ENCODE measurements around the gene LAMA5. TPM values are rescaled to one million over a fixed set of nuclear protein-coding genes. Genes with fewer than 3 reads are reported as not detected.
A peak's percentile ranks its signal among the peaks of the same experiment; 100 is the strongest.

The LAMA5 gene
- polyA plus RNA-seq, 2 of the 4 experiments (the other 2 are of a cell fraction), result 20.4 to 196 TPM

GRCh38 chr20:62287759-62288534 is 79.2 kb downstream of the LAMA5 start:
- Histone ChIP-seq H3K4me1 (no peaks in the 10 kb centered on the region), H3K27ac (no peak overlapping the region), H3K4me3 (no peak overlapping the region), H3K9me3 (no peaks in the 10 kb centered on the region), H3K4me2 (no peak overlapping the region)
- DNase-seq (ENCODE audit: low read depth in 1 of 2, low spot score in 1 of 2) (no peak), ATAC-seq (no peak), FAIRE-seq (no peak)
- CTCF ChIA-PET, result no interaction called here
- WGBS (ENCODE audit: missing lambda C conversion rate), result 87% methylated on average over 11 of the region's 12 CpGs
- POLR2A ChIA-PET, result no interaction called here
- TF ChIP-seq ATOH8 (CRISPR knock-in tag; IDR thresholded peaks at IDR 0.05; ENCODE audit: low read depth) (no peak), FOXS1 (CRISPR knock-in tag; IDR thresholded peaks at IDR 0.05) (no peak), MAFK (IDR thresholded peaks at IDR 0.05; ENCODE audit: partially characterized antibody) (no peak), JUNB (IDR thresholded peaks at IDR 0.05) (no peak), PBX3 (IDR thresholded peaks at IDR 0.05) (no peak), CBX8 (IDR thresholded peaks at IDR 0.05) (no peak), HOXB13 (CRISPR knock-in tag; IDR thresholded peaks at IDR 0.05; ENCODE audit: low read depth) (no peak)

- no peak for ATAC-seq
- CTCF ChIA-PET, result no interaction called here
- Histone ChIP-seq H3K4me1 (no peaks in the 10 kb centered on the region), H3K4me2 (no peak overlapping the region), H3K27ac (no peak overlapping the region), H3K4me3 (no peak overlapping the region), H3K9me3 (no peaks in the 10 kb centered on the region)
- DNase-seq (ENCODE audit: low read depth in 1 of 2, low spot score in 1 of 2), result no peak
- 75% methylated on average over 6 of the region's 6 CpGs for WGBS (ENCODE audit: missing lambda C conversion rate)
- POLR2A ChIA-PET, result no interaction called here
- FAIRE-seq, result no peak
- TF ChIP-seq MAFK (IDR thresholded peaks at IDR 0.05; ENCODE audit: partially characterized antibody) (peak; percentile 55), PHF8 (IDR thresholded peaks at IDR 0.05; ENCODE audit: borderline replicate concordance, low read depth) (no peak), TP53 (CRISPR knock-in tag; IDR thresholded peaks at IDR 0.05) (no peak), CTCF (IDR thresholded peaks at IDR 0.05) (no peak), KDM1A (IDR thresholded peaks at IDR 0.05; ENCODE audit: low read depth) (no peak), E2F6 (IDR thresholded peaks at IDR 0.05; ENCODE audit: borderline replicate concordance, low read depth) (no peak), HOXA7 (CRISPR knock-in tag; IDR thresholded peaks at IDR 0.05) (no peak)
Measured at GRCh38 chr20:62287129-62287528, 80.0 kb downstream of the LAMA5 start.

- Histone ChIP-seq H3K4me3 (no peak overlapping the region), H3K4me1 (no peaks in the 10 kb centered on the region), H3K27ac (no peak overlapping the region), H3K9me3 (no peaks in the 10 kb centered on the region), H3K4me2 (no peak overlapping the region)
- POLR2A ChIA-PET, result no interaction called here
- FAIRE-seq (no peak), DNase-seq (ENCODE audit: low read depth in 1 of 2, low spot score in 1 of 2) (no peak), ATAC-seq (no peak; a peak in 1 of 6 replicates)
- WGBS (ENCODE audit: missing lambda C conversion rate), result 91% methylated on average over 23 of the region's 25 CpGs
- CTCF ChIA-PET, result interaction anchor here (0.9 kb wide), 1 partner anchor 13 kb away, joined by 4 read pairs; no protein-coding TSS in a partner anchor
- TF ChIP-seq NPAS2 (CRISPR knock-in tag; IDR thresholded peaks at IDR 0.05; ENCODE audit: borderline replicate concordance) (no peak), KDM1A (IDR thresholded peaks at IDR 0.05; ENCODE audit: low read depth) (no peak), HOXB5 (CRISPR knock-in tag; IDR thresholded peaks at IDR 0.05) (no peak), CEBPB (IDR thresholded peaks at IDR 0.05) (no peak), RCOR1 (IDR thresholded peaks at IDR 0.05; ENCODE audit: low read depth, low read length) (no peak), E2F6 (IDR thresholded peaks at IDR 0.05; ENCODE audit: borderline replicate concordance, low read depth) (no peak), PBX3 (IDR thresholded peaks at IDR 0.05) (no peak), ELK1 (IDR thresholded peaks at IDR 0.05; ENCODE audit: low read depth, low read length) (no peak), NFE2L2 (conservative IDR thresholded peaks at IDR 0.05; ENCODE audit: low read length) (no peak), MAFK (IDR thresholded peaks at IDR 0.05; ENCODE audit: partially characterized antibody) (no peak), ATOH8 (CRISPR knock-in tag; IDR thresholded peaks at IDR 0.05; ENCODE audit: low read depth) (no peak), CHD4 (IDR thresholded peaks at IDR 0.05; ENCODE audit: borderline replicate concordance) (no peak), RNF2 (IDR thresholded peaks at IDR 0.05; ENCODE audit: borderline replicate concordance, low read depth) (no peak)
Measured at GRCh38 chr20:62286493-62287064, 80.5 kb downstream of the LAMA5 start.

All from A549 (cell line).